Stomach (tissue), 4 donors: ENCODE data around the gene PALM.

Source experiments
- POLR2A ChIP-seq, 4 donors: fragments of 450-650 bp; IDR thresholded peaks; one replicate each; pipeline ENCODE4 v1.6.1; 2016; ENCODE audit warnings: antibody characterized with exemption in 4 of 4, control low read depth in 2 of 4, mild to moderate bottlenecking in 1 of 4, moderate library complexity in 1 of 4
- TF ChIP-seq, protein P1 (sequence below), 7 experiments: fragments of 450-650 bp in 4 of 7; fragments of 200-600 bp in 3 of 7; sonication (generic) in 3 of 7; IDR thresholded peaks; one replicate each; pipeline ENCODE4 v1.5.1; 2016 to 2019; ENCODE audit warnings: antibody characterized with exemption in 7 of 7, control low read depth in 2 of 7, mild to moderate bottlenecking in 1 of 7

DNA sequence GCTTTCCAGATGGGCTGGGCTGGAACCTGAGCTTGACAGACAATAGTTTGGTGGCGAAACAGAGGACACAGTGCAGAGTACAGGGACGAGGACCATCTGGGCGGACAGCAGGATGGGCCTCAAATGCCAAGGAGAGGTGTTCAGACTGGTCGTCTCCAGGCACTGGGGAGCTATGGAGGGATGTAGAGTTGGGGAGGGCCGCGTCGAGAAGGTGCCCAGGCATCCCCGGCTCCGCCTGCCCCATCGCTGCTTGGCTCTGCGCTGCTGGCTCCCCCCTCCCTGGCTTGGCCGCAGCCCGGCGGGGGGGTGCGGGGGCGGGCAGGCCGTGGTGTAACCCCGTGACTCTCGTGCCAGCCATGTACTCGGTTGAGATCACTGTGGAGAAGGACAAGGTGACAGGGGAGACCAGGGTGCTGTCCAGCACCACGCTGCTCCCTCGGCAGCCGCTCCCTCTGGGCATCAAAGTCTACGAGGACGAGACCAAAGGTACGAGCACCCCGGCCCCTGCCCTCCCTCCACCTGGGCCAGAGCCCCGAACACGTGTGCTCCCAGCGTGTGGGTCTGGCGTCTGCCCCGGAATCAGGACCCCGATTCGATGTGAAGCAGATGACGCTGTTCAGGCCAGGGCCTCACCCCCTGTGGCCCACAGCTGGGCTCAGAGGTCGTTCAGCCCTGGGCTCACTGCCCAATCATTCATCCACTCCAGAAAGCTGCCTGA is 31.4 kb downstream of the PALM start:
- TF ChIP-seq POLR2A (IDR thresholded peaks at IDR 0.05) = no peak
- TF ChIP-seq, protein P1, sequence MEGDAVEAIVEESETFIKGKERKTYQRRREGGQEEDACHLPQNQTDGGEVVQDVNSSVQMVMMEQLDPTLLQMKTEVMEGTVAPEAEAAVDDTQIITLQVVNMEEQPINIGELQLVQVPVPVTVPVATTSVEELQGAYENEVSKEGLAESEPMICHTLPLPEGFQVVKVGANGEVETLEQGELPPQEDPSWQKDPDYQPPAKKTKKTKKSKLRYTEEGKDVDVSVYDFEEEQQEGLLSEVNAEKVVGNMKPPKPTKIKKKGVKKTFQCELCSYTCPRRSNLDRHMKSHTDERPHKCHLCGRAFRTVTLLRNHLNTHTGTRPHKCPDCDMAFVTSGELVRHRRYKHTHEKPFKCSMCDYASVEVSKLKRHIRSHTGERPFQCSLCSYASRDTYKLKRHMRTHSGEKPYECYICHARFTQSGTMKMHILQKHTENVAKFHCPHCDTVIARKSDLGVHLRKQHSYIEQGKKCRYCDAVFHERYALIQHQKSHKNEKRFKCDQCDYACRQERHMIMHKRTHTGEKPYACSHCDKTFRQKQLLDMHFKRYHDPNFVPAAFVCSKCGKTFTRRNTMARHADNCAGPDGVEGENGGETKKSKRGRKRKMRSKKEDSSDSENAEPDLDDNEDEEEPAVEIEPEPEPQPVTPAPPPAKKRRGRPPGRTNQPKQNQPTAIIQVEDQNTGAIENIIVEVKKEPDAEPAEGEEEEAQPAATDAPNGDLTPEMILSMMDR (IDR thresholded peaks at IDR 0.05) = no peak
